Activated CD8-positive, alpha-beta memory T cell treated with anti-CD3 and anti-CD28 coated beads, Interleukin-2, amount 10 ng/mL, durations not matched to agents 7 days and 5 days (primary cell): ENCODE measurements around the gene PACRG. TPM values are rescaled to one million over a fixed set of nuclear protein-coding genes. Genes with fewer than 3 reads are reported as not detected.

Source experiments
- ATAC-seq: fragments of 150-1000 bp; cut with Tn5 transposase; one replicate; pipeline ENCODE4 v1.10.0; 2021; ENCODE audit warnings: moderate library complexity
- CTCF ChIA-PET: fragments of 350-600 bp; sonication (Branson Sonifier 250); formaldehyde crosslinking; loops from one replicate; lab custom pipeline; 2021; ENCODE audit warnings: antibody characterized with exemption; lab: Charles Lee
- DNase-seq: peaks from one replicate; pipeline ENCODE4 v3.0.0-alpha.2; 2020
- H3K27ac Mint-ChIP-seq: one replicate; pipeline ENCODE4 v1.8.0; 2021; ENCODE audit warnings: mild to moderate bottlenecking, mixed read lengths
- H3K27me3 Mint-ChIP-seq: one replicate; pipeline ENCODE4 v1.8.0; 2021; ENCODE audit warnings: mixed read lengths
- H3K36me3 Mint-ChIP-seq: one replicate; pipeline ENCODE4 v1.8.0; 2021; ENCODE audit warnings: mild to moderate bottlenecking, mixed read lengths
- H3K4me1 Mint-ChIP-seq: one replicate; pipeline ENCODE4 v1.8.0; 2021; ENCODE audit warnings: mixed read lengths
- H3K4me3 Mint-ChIP-seq: one replicate; pipeline ENCODE4 v1.8.0; 2021; ENCODE audit warnings: mild to moderate bottlenecking, moderate library complexity, mixed read lengths
- H3K9me3 Mint-ChIP-seq: one replicate; pipeline ENCODE4 v1.8.0; 2022; ENCODE audit warnings: low read depth, mixed read lengths
- total RNA-seq, 2 experiments: library from RNA; stranded (reverse); gene quantifications; one replicate each; pipeline ENCODE4 v1.2.3, GENCODE V29; 2021

The PACRG gene
- total RNA-seq, 2 experiments from 2014 or later: not detected

DNA sequence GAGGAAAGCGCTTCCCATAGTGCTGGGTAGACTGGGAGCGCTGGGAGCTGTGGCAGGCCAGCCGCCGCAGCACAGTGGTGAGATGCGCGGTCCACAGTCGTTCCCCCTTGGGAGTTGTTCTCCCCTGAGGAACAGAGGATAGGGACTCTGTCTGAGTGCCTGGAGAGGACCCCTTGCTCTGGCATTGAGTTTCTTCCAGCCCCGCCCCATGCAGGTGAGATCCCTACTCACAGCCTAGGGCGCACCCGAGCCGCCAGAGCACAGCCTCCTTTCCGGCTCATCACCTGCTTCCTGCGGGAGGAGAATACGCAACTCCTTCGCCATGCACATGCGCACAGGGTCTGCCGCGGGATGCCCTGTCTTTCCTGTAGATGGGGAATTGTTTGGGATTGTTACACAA lies 140.6 kb downstream of the PACRG start:
- Mint-ChIP-seq H3K36me3 (no peaks in the 10 kb centered on the region), H3K27ac (no peak overlapping the region), H3K27me3 (no peaks in the 10 kb centered on the region), H3K9me3 (no peaks in the 10 kb centered on the region), H3K4me3 (no peak overlapping the region), H3K4me1 (no peaks in the 10 kb centered on the region)
- ATAC-seq (no peak), DNase-seq (no peak)
- CTCF ChIA-PET: no interaction called here

DNA sequence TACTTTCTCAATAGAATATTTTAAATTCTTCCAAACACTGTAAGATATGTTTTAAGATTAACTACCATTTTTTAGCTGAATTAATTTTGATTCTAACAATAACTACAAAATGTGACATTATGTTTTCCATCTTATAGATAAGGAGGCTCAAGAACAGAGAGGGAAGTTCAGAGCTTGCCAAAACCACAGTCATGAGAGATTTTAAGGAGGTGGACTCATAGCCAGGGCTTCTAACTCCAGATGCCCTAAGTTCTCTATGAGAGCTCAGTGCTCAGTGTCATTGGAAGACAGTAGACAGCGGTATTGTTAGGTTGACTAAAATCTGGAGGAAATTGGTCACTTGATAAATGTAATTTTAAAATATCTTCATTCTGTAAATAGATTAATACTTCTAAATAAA lies 144.2 kb downstream of the PACRG start:
- Mint-ChIP-seq H3K27me3 (no peaks in the 10 kb centered on the region), H3K9me3 (no peaks in the 10 kb centered on the region), H3K36me3 (no peaks in the 10 kb centered on the region), H3K4me3 (no peak overlapping the region), H3K4me1 (no peaks in the 10 kb centered on the region), H3K27ac (no peak overlapping the region)
- CTCF ChIA-PET: no interaction called here
- no peak for DNase-seq
- no peak for ATAC-seq

GRCh38 chr6:162873537-162873936 lies 145.8 kb downstream of the PACRG start:
- no peaks in the 10 kb centered on the region for H3K9me3 Mint-ChIP-seq
- H3K36me3 Mint-ChIP-seq: no peaks in the 10 kb centered on the region
- H3K27ac Mint-ChIP-seq: no peak overlapping the region
- no peaks in the 10 kb centered on the region for H3K27me3 Mint-ChIP-seq
- no peak overlapping the region for H3K4me3 Mint-ChIP-seq
- CTCF ChIA-PET: no interaction called here
- ATAC-seq: no peak
- DNase-seq: no peak
- no peaks in the 10 kb centered on the region for H3K4me1 Mint-ChIP-seq

- H3K36me3 Mint-ChIP-seq: no peaks in the 10 kb centered on the region
- H3K27me3 Mint-ChIP-seq: no peaks in the 10 kb centered on the region
- no peak overlapping the region for H3K4me3 Mint-ChIP-seq
- no peak overlapping the region for H3K27ac Mint-ChIP-seq
- ATAC-seq: no peak
- DNase-seq: no peak
- no peaks in the 10 kb centered on the region for H3K9me3 Mint-ChIP-seq
- CTCF ChIA-PET: no interaction called here
- H3K4me1 Mint-ChIP-seq: no peaks in the 10 kb centered on the region
Measured at GRCh38 chr6:162875070-162875469, 147.3 kb downstream of the PACRG start.

GRCh38 chr6:162882801-162883481 lies 155.2 kb downstream of the PACRG start:
- H3K4me1 Mint-ChIP-seq: no peaks in the 10 kb centered on the region
- no peaks in the 10 kb centered on the region for H3K27me3 Mint-ChIP-seq
- peaks cover 2% of the 10 kb centered on the region for H3K9me3 Mint-ChIP-seq
- no peak overlapping the region for H3K4me3 Mint-ChIP-seq
- DNase-seq (no peak), ATAC-seq (no peak)
- no peaks in the 10 kb centered on the region for H3K36me3 Mint-ChIP-seq
- CTCF ChIA-PET: no interaction called here
- no peak overlapping the region for H3K27ac Mint-ChIP-seq

- DNase-seq: no peak
- Mint-ChIP-seq H3K27me3 (no peaks in the 10 kb centered on the region), H3K36me3 (no peaks in the 10 kb centered on the region), H3K9me3 (peaks cover 2% of the 10 kb centered on the region), H3K4me3 (no peak overlapping the region), H3K27ac (no peak overlapping the region), H3K4me1 (no peaks in the 10 kb centered on the region)
- CTCF ChIA-PET: no interaction called here
- no peak for ATAC-seq
Measured at GRCh38 chr6:162887981-162888689, 160.4 kb downstream of the PACRG start.

DNA sequence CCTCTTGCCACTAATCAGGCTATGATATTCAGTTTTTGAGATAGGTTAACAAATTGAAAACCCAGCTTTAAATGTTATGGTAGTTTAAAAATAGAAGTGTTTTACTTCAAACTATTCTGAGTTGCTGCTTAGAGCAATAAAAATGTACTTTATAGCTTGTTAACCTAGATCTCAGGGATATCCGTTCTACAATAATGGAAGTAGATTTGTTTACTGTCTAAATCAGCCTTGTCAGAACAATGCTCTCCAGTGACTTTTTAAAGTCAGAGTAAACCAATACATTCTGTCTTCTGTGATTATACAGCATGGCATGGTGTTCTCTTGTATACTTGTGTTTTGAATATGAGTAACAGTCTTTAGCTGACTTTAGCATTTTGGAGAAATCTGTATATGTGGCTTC lies 161.5 kb downstream of the PACRG start:
- Mint-ChIP-seq H3K36me3 (no peaks in the 10 kb centered on the region), H3K4me3 (no peak overlapping the region), H3K27ac (no peak overlapping the region), H3K27me3 (no peaks in the 10 kb centered on the region), H3K9me3 (peaks cover 3% of the 10 kb centered on the region), H3K4me1 (no peaks in the 10 kb centered on the region)
- DNase-seq (no peak), ATAC-seq (no peak)
- CTCF ChIA-PET: no interaction called here

DNA sequence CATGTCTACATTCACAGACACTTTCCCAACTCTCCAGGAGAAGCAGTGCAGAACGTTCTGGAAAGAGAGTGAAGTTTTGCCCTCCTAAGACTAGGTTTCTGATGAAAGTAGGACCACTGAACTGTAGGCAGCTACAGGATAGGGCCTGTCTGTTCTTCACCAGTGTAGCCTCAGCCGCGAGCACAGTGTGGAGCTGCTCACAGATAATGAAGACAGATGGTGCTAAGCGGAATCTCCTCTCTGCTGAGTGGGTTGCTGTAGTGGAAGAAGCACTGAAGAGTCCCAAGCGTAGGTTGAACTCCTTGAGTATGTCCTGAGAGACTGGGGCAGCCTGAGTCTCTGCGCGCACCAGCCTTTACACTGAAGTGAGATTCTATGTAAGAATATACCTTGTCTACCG lies 170.2 kb downstream of the PACRG start:
- no peaks in the 10 kb centered on the region for H3K27me3 Mint-ChIP-seq
- ATAC-seq (no peak), DNase-seq (no peak)
- H3K36me3 Mint-ChIP-seq: no peaks in the 10 kb centered on the region
- H3K9me3 Mint-ChIP-seq: peaks cover 2% of the 10 kb centered on the region
- no peak overlapping the region for H3K27ac Mint-ChIP-seq
- H3K4me1 Mint-ChIP-seq: no peaks in the 10 kb centered on the region
- H3K4me3 Mint-ChIP-seq: no peak overlapping the region
- CTCF ChIA-PET: no interaction called here

DNA sequence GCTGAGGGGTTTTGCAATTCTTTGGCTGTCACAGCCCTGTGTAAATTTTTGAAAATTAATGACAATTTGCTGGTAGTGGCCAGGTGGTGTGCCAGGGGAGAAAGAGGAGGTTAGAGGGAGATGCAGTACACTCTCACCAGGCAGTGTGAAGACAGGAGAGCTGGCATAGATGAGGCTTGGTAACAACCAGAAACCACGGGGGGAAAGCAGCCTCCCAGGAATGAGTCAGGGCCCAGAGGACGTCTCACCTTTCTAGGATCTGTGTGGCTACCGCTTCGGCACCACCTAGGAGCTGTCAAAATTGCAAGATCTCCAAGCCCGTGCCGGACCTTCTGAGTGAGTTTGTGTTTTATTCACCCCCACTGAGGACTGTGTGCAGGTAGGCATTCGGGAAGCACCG lies 171.4 kb downstream of the PACRG start:
- no peak for ATAC-seq
- no peak overlapping the region for H3K4me3 Mint-ChIP-seq
- H3K27me3 Mint-ChIP-seq: no peaks in the 10 kb centered on the region
- no peaks in the 10 kb centered on the region for H3K4me1 Mint-ChIP-seq
- no peaks in the 10 kb centered on the region for H3K36me3 Mint-ChIP-seq
- no peak overlapping the region for H3K27ac Mint-ChIP-seq
- no peak for DNase-seq
- CTCF ChIA-PET: no interaction called here
- no peaks in the 10 kb centered on the region for H3K9me3 Mint-ChIP-seq

DNA sequence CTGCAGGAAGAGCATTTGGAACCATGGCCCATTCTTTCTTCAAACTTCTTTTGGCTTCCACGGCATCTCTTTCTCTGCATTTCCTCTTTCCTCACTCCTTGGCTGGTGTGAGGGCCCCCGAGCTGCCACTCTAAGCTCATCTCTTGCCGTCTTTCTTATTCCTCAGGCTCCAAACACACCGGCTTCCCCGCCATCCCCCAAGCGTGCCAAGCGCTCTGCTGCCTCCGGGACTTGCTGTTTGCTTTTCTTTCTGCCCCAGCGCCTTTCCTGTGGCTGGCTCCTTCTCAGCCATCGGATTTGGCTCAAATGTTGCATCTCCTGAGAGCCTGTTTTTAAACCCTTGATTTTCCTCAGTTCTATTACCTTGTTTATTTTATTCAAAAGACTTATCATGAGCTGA lies 172.7 kb downstream of the PACRG start:
- Mint-ChIP-seq H3K36me3 (no peaks in the 10 kb centered on the region), H3K27me3 (no peaks in the 10 kb centered on the region), H3K27ac (no peak overlapping the region), H3K4me1 (no peaks in the 10 kb centered on the region), H3K9me3 (no peaks in the 10 kb centered on the region), H3K4me3 (no peak overlapping the region)
- CTCF ChIA-PET: no interaction called here
- no peak for DNase-seq
- no peak for ATAC-seq

DNA sequence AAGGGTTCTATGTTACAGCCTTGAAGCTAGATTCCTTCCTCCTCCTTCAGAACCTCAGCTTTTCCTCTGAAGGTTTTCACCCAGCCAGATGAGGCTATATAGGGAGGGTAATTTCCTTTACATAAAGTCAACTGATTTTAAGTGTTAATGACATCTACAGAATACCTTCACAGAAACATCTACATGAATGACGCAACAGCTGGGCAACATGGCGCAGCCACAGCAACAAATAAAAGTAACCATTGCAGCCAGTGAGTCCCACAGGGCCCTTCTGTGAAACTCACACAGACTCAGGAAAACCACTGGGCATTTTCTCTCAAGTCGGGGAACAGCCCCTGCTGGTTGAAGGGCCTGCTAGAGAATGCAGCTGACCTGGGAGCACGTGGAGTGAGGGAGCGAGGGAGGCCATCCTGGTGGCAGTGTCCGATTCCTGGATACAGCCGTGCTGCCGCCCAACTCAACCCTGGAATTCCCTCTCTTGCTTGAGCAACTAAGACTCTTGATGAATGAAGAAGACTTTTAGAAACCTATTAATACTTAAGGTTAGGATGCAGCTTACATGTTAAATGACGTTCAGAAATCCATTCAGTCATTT lies 176.4 kb downstream of the PACRG start:
- no peak for ATAC-seq
- Mint-ChIP-seq H3K9me3 (no peaks in the 10 kb centered on the region), H3K4me3 (no peak overlapping the region), H3K36me3 (no peaks in the 10 kb centered on the region), H3K4me1 (no peaks in the 10 kb centered on the region), H3K27me3 (no peaks in the 10 kb centered on the region), H3K27ac (no peak overlapping the region)
- no peak for DNase-seq
- CTCF ChIA-PET: interaction anchor here (1.4 kb wide), 1 partner anchor 9 kb away, joined by 3 read pairs; no protein-coding TSS in a partner anchor

GRCh38 chr6:162906479-162906878 lies 178.7 kb downstream of the PACRG start:
- Mint-ChIP-seq H3K4me1 (no peaks in the 10 kb centered on the region), H3K27ac (no peak overlapping the region), H3K36me3 (no peaks in the 10 kb centered on the region), H3K27me3 (no peaks in the 10 kb centered on the region), H3K9me3 (no peaks in the 10 kb centered on the region), H3K4me3 (no peak overlapping the region)
- DNase-seq (no peak), ATAC-seq (no peak)
- CTCF ChIA-PET: no interaction called here

GRCh38 chr6:162907876-162908481 lies 180.2 kb downstream of the PACRG start:
- Mint-ChIP-seq H3K9me3 (no peaks in the 10 kb centered on the region), H3K27ac (no peak overlapping the region), H3K4me1 (no peaks in the 10 kb centered on the region), H3K36me3 (no peaks in the 10 kb centered on the region), H3K4me3 (no peak overlapping the region), H3K27me3 (no peaks in the 10 kb centered on the region)
- CTCF ChIA-PET: interaction anchor here (1.2 kb wide), 1 partner anchor 1514 kb away, joined by 3 read pairs; no protein-coding TSS in a partner anchor
- no peak for DNase-seq
- ATAC-seq: no peak
